IPS-NIHi11 (cell line): ENCODE data around the gene KNSTRN.
A peak's percentile ranks its signal among the peaks of the same experiment; 100 is the strongest.

Experiments used
- DNase-seq: peaks from one replicate; pipeline ENCODE4 v3.0.0; 2012; ENCODE audit warnings: mixed read lengths, low spot score

The KNSTRN gene

GRCh38 chr15:40382580-40383456 lies at the start of gene KNSTRN:
TSS of gene KNSTRN (plus strand) at chr15:40382721. CDS start at chr15:40382836, 115 bp downstream.
- peak; percentile 96 for DNase-seq

- DNase-seq, result peak; percentile 26
These were observed 48.5 kb upstream of the KNSTRN start for GRCh38 chr15:40333922-40334492.

GRCh38 chr15:40334541-40334940 lies 48.0 kb upstream of the KNSTRN start:
- no peak for DNase-seq

GRCh38 chr15:40334941-40335795 lies 47.4 kb upstream of the KNSTRN start:
- DNase-seq, result no peak

GRCh38 chr15:40335938-40336743 lies 46.4 kb upstream of the KNSTRN start:
- no peak for DNase-seq

- DNase-seq, result peak; percentile 64
These were observed 45.8 kb upstream of the KNSTRN start for GRCh38 chr15:40336744-40337122.

- no peak for DNase-seq
These were observed 44.9 kb upstream of the KNSTRN start for GRCh38 chr15:40337597-40337996.

DNA sequence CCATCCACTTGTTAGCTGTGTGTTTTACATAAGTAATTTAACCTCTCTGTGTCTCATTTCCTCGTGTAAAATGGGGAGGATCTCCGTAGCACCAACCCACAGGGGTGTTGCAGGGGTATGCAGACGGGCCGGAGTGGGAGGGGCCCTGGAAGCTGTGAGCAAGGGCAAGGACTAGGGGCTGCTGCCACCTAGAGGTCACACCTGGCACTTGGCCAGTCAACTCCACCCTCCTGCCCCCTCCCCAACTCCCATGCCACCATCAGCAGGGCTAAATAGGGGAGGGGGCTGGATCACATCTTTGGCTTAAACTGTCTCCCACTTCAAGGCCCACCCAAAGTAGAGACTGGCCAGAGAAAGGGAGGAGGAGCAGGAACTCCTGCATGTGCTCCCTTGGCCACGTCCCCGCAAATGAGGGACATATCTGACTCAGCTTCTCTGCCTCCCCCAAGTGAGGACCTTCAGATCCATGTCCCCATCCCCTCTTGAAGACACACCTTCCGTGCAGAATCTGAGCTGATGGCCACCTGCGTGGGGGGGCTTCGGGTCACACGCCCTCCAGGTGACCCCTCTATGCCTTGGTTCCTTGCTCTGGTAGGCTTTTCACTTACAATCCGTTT lies 44.4 kb upstream of the KNSTRN start:
- DNase-seq, result peak; percentile 93

- DNase-seq, result peak; percentile 28
These were observed 43.5 kb upstream of the KNSTRN start for GRCh38 chr15:40338921-40339620.

DNA sequence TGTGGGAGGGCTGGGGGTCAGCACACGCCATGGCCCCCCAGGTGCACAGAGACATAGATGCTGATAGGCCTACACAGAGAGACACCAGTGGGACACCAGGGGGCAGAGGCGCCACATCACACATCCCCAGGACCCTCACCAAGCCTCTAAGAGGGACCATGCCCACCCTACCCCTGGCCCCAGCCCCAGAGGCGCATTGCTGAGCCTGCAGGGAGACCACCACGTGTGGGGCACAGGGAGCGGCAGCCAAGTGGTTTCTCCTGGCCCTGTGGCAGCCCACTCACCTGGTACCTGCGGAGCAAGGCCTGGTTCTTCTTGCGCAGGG lies 42.9 kb upstream of the KNSTRN start:
- DNase-seq, result peak; percentile 35

- peak; percentile 33 for DNase-seq
These were observed 42.3 kb upstream of the KNSTRN start for GRCh38 chr15:40340038-40340739.

DNA sequence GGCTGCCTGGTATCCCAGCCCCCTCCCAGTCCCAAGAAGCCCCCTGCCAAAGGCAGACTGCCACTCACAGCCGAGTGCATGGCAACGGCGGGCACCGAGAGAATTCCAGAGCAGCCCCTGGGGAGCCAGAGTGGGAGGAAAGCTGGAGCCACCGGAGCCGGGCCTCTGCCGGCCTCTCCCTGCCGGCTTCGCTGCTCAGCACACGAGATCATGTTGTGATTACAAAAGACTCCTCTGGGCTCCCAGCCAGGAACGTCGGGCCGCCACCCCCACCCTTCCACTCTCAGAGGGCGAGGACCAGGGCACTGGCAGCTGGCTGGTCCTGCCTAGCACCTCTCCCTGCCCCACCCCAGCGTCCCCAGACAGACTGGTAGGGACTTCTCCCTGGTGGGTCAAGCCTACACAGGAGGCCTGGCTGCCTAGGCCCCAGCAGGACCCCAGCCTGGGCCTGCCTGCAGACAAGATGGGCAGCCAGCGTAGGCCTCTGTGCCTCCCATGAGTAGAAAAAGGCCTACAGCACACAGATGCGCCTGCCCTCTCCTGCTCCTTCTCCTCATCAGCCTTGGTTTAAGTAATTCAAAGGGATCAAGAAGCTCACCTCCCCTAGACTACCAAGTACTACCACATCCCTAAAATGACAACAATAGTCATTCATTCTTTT lies 41.7 kb upstream of the KNSTRN start, which contains the start of gene CCDC9B:
CCDC9B (minus strand) TSS at position 200 of the 661 bp plus-strand sequence; CDS start at position 80, 120 bp downstream.
- peak; percentile 64 for DNase-seq

GRCh38 chr15:40342416-40343320 lies 39.9 kb upstream of the KNSTRN start:
- no peak for DNase-seq

- DNase-seq, result no peak
These were observed 39.0 kb upstream of the KNSTRN start for GRCh38 chr15:40343512-40343911.

DNA sequence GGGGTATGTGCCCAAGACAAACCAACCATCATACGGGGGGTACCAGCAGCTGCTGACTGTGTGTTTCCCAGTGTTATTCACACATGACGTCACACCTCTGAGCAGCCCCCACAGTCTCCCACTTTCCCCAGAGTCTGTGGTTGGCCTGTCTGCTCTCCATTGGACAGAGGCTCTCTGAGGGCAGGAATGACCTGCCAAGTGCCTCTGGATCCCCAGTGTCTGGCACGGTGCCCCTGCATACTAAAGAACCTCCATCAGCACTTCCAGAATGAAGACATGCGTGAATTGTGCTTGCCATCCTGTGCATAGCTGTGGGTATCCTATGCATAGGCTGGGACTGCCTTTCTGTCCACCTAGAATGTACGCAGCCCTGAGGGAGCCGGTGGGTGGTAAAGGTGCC lies 38.3 kb upstream of the KNSTRN start:
- no peak for DNase-seq

- DNase-seq, result peak; percentile 80
These were observed 37.8 kb upstream of the KNSTRN start for GRCh38 chr15:40344631-40345120.

DNA sequence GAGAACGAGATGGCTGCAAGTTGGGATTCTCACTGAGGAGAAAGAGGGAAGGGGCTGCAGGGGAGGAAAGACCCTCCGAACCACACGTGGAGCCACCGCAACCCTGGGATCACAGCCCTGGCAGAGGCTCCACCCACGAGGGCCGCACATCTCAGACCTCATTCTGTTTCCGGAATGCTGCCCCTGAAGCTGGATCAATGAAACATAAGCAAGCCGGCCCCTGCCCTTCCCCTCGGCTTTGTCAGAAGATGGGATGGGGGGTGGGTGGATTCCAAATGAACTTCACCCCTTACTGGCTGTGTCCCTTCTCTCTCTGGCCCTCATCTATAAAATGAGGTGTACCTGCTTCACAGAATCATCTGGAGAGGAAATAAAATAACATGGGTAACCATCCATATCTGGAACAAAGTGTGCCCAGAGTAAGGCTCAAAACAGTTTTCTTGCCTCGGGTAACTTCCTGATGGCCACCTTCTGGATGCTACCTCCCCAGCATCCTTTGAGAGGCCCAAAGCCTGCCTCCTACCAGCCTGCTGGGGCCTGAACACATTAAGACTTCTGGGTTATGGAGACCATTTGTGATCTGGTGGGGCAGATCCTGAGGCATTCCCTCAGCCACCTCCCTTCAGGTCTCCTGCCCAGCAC lies 37.2 kb upstream of the KNSTRN start:
- DNase-seq, result no peak
